HepG2 (cell line): ENCODE data around the gene TLE5. TPM values are rescaled to one million over a fixed set of nuclear protein-coding genes. Genes with fewer than 3 reads are reported as not detected.

Experiments used
- ATAC-seq: fragments of 200-7000 bp; cut with Tn5 transposase; 3 replicates; pipeline ENCODE4 v1.9.1; 2020; ENCODE audit warnings: mild to moderate bottlenecking, moderate library complexity
- BruUV-seq: library from RNA; stranded (reverse); fragments of 400-500 nt; replicated peaks from 2 replicates; lab custom pipeline; 2021; lab: Mats Ljungman, UMichigan
- CTCF ChIA-PET: fragments of 300-600 bp; formaldehyde crosslinking; extraction: SDS; loops from one replicate; lab custom pipeline; 2021; ENCODE audit warnings: low total read pairs, inconsistent platforms, low intra/inter-chr PET ratio; lab: Yijun Ruan, JAX
- POLR2A ChIA-PET: fragments of 350-600 bp; sonication (Branson Sonifier 250); formaldehyde crosslinking; loops from one replicate; lab custom pipeline; 2020; ENCODE audit warnings: antibody characterized with exemption, inconsistent platforms; lab: Yijun Ruan, JAX
- DNase-seq: peaks from one replicate; pipeline ENCODE4 v3.0.0-alpha.2; 2015; ENCODE audit warnings: low spot score
- FAIRE-seq: peaks from 3 replicates; lab custom pipeline; 2011; peaks lifted over from hg19 to GRCh38; lab: Jason Lieb, UNC
- H2AFZ ChIP-seq: one replicate; pipeline ENCODE4 v1.6.1; 2011; ENCODE audit warnings: low read length, inconsistent platforms
- H3K27ac ChIP-seq: fragments of 300-600 bp; 3 replicates; pipeline ENCODE4 v1.8.0; 2011; ENCODE audit warnings: mixed run types, mild to moderate bottlenecking, mixed read lengths, low read length, inconsistent platforms; ENCODE audit not compliant: insufficient read depth; ENCODE audit errors: extremely low read length
- H3K27me3 ChIP-seq, 2 experiments: fragments of 200-600 bp in 1 of 2; 2 replicates in 1 of 2; 3 replicates in 1 of 2; pipeline versions ENCODE4 v1.6.0 to v1.8.0; 2011; ENCODE audit warnings: low read length in 2 of 2, mild to moderate bottlenecking in 2 of 2, moderate library complexity in 2 of 2, inconsistent platforms in 1 of 2; ENCODE audit not compliant: insufficient read depth in 2 of 2, control insufficient read depth in 1 of 2
- H3K36me3 ChIP-seq, 2 experiments: fragments of 200-600 bp in 1 of 2; replicated peaks in 1 of 2; 2 replicates in 1 of 2; 3 replicates in 1 of 2; pipeline versions ENCODE4 v1.5.1 to v1.8.0; 2011; ENCODE audit warnings: low read length in 2 of 2, inconsistent platforms in 1 of 2; ENCODE audit not compliant: insufficient read depth in 2 of 2, control insufficient read depth in 1 of 2
- H3K4me1 ChIP-seq: 2 replicates; pipeline ENCODE4 v1.5.1; 2012; ENCODE audit warnings: low read length, inconsistent platforms; ENCODE audit not compliant: insufficient read depth
- H3K4me2 ChIP-seq: 2 replicates; pipeline ENCODE4 v1.6.0; 2011; ENCODE audit warnings: low read depth, low read length, inconsistent platforms
- H3K4me3 ChIP-seq, 3 experiments: fragments of 200-600 bp in 1 of 3; sonication (generic), shearing (Covaris generic) in 1 of 3; replicated peaks in 1 of 3; 2 replicates each; pipeline ENCODE4 v1.5.1; 2011 to 2016; ENCODE audit warnings: low read length in 3 of 3, inconsistent platforms in 2 of 3, low read depth in 2 of 3, mild to moderate bottlenecking in 2 of 3, control low read depth in 1 of 3, mixed read lengths in 1 of 3; ENCODE audit not compliant: insufficient read depth in 1 of 3
- H3K79me2 ChIP-seq: one replicate; pipeline ENCODE4 v1.6.1; 2011; ENCODE audit warnings: low read length, inconsistent platforms; ENCODE audit not compliant: insufficient read depth
- H3K9ac ChIP-seq: 2 replicates; pipeline ENCODE4 v1.6.0; 2011; ENCODE audit warnings: mild to moderate bottlenecking, low read depth, low read length, inconsistent platforms; ENCODE audit not compliant: insufficient read depth
- H3K9me3 ChIP-seq: 2 replicates; pipeline ENCODE4 v1.5.1; 2012; ENCODE audit warnings: mild to moderate bottlenecking, low read length
- H4K20me1 ChIP-seq: 2 replicates; pipeline ENCODE4 v1.6.0; 2011; ENCODE audit warnings: inconsistent platforms, mild to moderate bottlenecking, low read length, moderate library complexity; ENCODE audit not compliant: insufficient read depth
- NFYB ChIP-seq: sonication (generic); formaldehyde crosslinking; IDR thresholded peaks from 2 replicates; pipeline ENCODE4 v1.4.0; 2020; ENCODE audit warnings: missing genetic modification reagents
- NFYC ChIP-seq: IDR thresholded peaks from 2 replicates; pipeline ENCODE4 v1.6.1; 2016; ENCODE audit warnings: missing genetic modification reagents, missing compliant biosample characterization
- RAD51 ChIP-seq: fragments of 450-650 bp; IDR thresholded peaks from 2 replicates; pipeline ENCODE4 v1.6.1; 2016; ENCODE audit warnings: borderline replicate concordance
- RFX1 ChIP-seq: fragments of 450-650 bp; IDR thresholded peaks from 2 replicates; pipeline ENCODE4 v1.6.1; 2017
- ZNF329 ChIP-seq: sonication (generic); formaldehyde crosslinking; IDR thresholded peaks from 2 replicates; pipeline ENCODE4 v1.9.0; 2021; ENCODE audit warnings: low read depth, mild to moderate bottlenecking, missing genetic modification reagents
- ZNF343 ChIP-seq: sonication (generic); formaldehyde crosslinking; IDR thresholded peaks from 2 replicates; pipeline ENCODE4 v1.4.0; 2020; ENCODE audit warnings: mild to moderate bottlenecking, missing genetic modification reagents
- ZNF691 ChIP-seq: sonication (generic); formaldehyde crosslinking; IDR thresholded peaks from 2 replicates; pipeline ENCODE4 v1.4.0; 2020; ENCODE audit warnings: missing genetic modification reagents, low read depth, mild to moderate bottlenecking, borderline replicate concordance
- ZNF724P ChIP-seq: sonication (generic); formaldehyde crosslinking; IDR thresholded peaks from 2 replicates; pipeline ENCODE4 v1.8.0; 2022; ENCODE audit warnings: missing genetic modification reagents, borderline replicate concordance
- ZSCAN20 ChIP-seq: sonication (generic); formaldehyde crosslinking; IDR thresholded peaks from 2 replicates; pipeline ENCODE4 v1.4.0; 2020; ENCODE audit warnings: missing genetic modification reagents, mild to moderate bottlenecking, borderline replicate concordance
- WGBS: methylation state at CpG from one replicate; pipeline ENCODE4 v1.1.6; 2017; ENCODE audit warnings: low lambda C conversion rate; 5-methylcytosine and 5-hydroxymethylcytosine counted together
- in situ Hi-C: cut with HindIII; loops from 2 replicates; pipeline ENCODE4 v1.10.0; 2017; ENCODE audit warnings: low pct_unique_long_range_greater_than_20kb; ENCODE audit not compliant: extremely low pct_ligation_motif_present
- intact Hi-C: fragments of 100-400 bp; cut with micrococcal nuclease; formaldehyde crosslinking; loops from one replicate; pipeline ENCODE4 v1.10.0; 2022; ENCODE audit not compliant: unreplicated experiment
- polyA plus RNA-seq, 8 experiments: library from polyadenylated mRNA; depleted of rRNA in 3 of 8; stranded (reverse) in 7 of 8; unstranded in 1 of 8; fragments of >200 nt; fragmentation: Illumina TruSeq in 4 of 8; extraction: Trizol in 4 of 8; gene quantifications; 2 replicates each; pipeline versions ENCODE4 v1.2.1 to v1.2.3, GENCODE V29; 2011 to 2016; ENCODE audit warnings: low read depth in 4 of 8, missing spikeins in 1 of 8, mixed read lengths in 1 of 8; ENCODE audit not compliant: insufficient read depth in 1 of 8
- total RNA-seq, 5 experiments: library from RNA; depleted of rRNA; stranded (reverse); fragments of >200 nt; fragmentation: Illumina TruSeq; extraction: Trizol; gene quantifications; 2 replicates each; pipeline ENCODE4 v1.2.3, GENCODE V29; 2016; ENCODE audit warnings: low read depth in 1 of 5
- TF ChIP-seq, protein P1 (sequence below): sonication (generic); formaldehyde crosslinking; IDR thresholded peaks from 2 replicates; pipeline ENCODE4 v1.4.0; 2020; ENCODE audit warnings: missing genetic modification reagents
- TF ChIP-seq, protein P2 (sequence below): sonication (generic); formaldehyde crosslinking; IDR thresholded peaks from 2 replicates; pipeline ENCODE4 v1.4.0; 2020; ENCODE audit warnings: missing genetic modification reagents, borderline replicate concordance

TLE5 gene
- total and polyA plus RNA-seq, 2 of the 13 experiments (the other 11 are each of a cell fraction or from before 2014, with no cell fraction given) = 62.8 to 189 TPM

GRCh38 chr19:3073159-3073563 lies 10.9 kb upstream of the TLE5 start:
- FAIRE-seq = no peak
- Histone ChIP-seq H3K9me3 (no peaks in the 10 kb centered on the region), H3K4me1 (peaks cover 28% of the 10 kb centered on the region), H3K4me3 (no peak overlapping the region), H2AFZ (no peak overlapping the region), H3K4me2 (no peak overlapping the region), H3K27ac (no peak overlapping the region), H3K27me3 (no peaks in the 10 kb centered on the region), H3K9ac (no peak overlapping the region), H3K79me2 (no peaks in the 10 kb centered on the region), H3K36me3 (no peaks in the 10 kb centered on the region), H4K20me1 (no peaks in the 10 kb centered on the region)
- in situ Hi-C loops = loop anchor here (10.0 kb wide), 1 partner anchor 52 kb away; no protein-coding TSS in a partner anchor
- intact Hi-C loops = no loop called here
- WGBS = 2% methylated on average over 2 of the region's 3 CpGs
- ChIA-PET CTCF (no interaction called here), POLR2A (interaction anchor here (0.7 kb wide), 2 partner anchors 8 to 96 kb away, joined by 3 read pairs; partner anchors contain the start of gene TLE6)
- no TSS peak for BruUV-seq
- ATAC-seq = peak; percentile 32
- peak; percentile 44 for TF ChIP-seq NFYC (CRISPR knock-in tag)
- peak; percentile 100 for TF ChIP-seq ZNF329 (CRISPR knock-in tag)
- peak; percentile 54 for TF ChIP-seq NFYB (CRISPR knock-in tag)
- no peak for TF ChIP-seq ZSCAN20 (CRISPR knock-in tag)
- peak; percentile 50; the same call in 1 of the 2 replicates for TF ChIP-seq RAD51
- TF ChIP-seq RFX1 = peak; percentile 66; the same call in 1 of the 2 replicates
- DNase-seq = peak; percentile 71

- no peak overlapping the region for H3K27ac ChIP-seq
- FAIRE-seq = no peak
- no peak for TF ChIP-seq ZNF343
- no peak for TF ChIP-seq ZNF691
- TF ChIP-seq, protein P1, sequence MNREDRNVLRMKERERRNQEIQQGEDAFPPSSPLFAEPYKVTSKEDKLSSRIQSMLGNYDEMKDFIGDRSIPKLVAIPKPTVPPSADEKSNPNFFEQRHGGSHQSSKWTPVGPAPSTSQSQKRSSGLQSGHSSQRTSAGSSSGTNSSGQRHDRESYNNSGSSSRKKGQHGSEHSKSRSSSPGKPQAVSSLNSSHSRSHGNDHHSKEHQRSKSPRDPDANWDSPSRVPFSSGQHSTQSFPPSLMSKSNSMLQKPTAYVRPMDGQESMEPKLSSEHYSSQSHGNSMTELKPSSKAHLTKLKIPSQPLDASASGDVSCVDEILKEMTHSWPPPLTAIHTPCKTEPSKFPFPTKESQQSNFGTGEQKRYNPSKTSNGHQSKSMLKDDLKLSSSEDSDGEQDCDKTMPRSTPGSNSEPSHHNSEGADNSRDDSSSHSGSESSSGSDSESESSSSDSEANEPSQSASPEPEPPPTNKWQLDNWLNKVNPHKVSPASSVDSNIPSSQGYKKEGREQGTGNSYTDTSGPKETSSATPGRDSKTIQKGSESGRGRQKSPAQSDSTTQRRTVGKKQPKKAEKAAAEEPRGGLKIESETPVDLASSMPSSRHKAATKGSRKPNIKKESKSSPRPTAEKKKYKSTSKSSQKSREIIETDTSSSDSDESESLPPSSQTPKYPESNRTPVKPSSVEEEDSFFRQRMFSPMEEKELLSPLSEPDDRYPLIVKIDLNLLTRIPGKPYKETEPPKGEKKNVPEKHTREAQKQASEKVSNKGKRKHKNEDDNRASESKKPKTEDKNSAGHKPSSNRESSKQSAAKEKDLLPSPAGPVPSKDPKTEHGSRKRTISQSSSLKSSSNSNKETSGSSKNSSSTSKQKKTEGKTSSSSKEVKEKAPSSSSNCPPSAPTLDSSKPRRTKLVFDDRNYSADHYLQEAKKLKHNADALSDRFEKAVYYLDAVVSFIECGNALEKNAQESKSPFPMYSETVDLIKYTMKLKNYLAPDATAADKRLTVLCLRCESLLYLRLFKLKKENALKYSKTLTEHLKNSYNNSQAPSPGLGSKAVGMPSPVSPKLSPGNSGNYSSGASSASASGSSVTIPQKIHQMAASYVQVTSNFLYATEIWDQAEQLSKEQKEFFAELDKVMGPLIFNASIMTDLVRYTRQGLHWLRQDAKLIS = no peak
- TF ChIP-seq, protein P2, sequence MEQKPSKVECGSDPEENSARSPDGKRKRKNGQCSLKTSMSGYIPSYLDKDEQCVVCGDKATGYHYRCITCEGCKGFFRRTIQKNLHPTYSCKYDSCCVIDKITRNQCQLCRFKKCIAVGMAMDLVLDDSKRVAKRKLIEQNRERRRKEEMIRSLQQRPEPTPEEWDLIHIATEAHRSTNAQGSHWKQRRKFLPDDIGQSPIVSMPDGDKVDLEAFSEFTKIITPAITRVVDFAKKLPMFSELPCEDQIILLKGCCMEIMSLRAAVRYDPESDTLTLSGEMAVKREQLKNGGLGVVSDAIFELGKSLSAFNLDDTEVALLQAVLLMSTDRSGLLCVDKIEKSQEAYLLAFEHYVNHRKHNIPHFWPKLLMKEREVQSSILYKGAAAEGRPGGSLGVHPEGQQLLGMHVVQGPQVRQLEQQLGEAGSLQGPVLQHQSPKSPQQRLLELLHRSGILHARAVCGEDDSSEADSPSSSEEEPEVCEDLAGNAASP = no peak
- TF ChIP-seq ZNF724P = no peak
Observed at GRCh38 chr19:3071768-3072167, 9.5 kb upstream of the TLE5 start.

More at GRCh38 chr19:3071768-3072167, 9.5 kb upstream of the TLE5 start:
- no peak overlapping the region for H2AFZ ChIP-seq
- CTCF ChIA-PET = no interaction called here
- H4K20me1 ChIP-seq = no peaks in the 10 kb centered on the region
- peaks cover 41% of the 10 kb centered on the region for H3K4me1 ChIP-seq
- no peak overlapping the region for H3K4me3 ChIP-seq
- H3K4me2 ChIP-seq = no peak overlapping the region; the same call in 1 of the 2 replicates
- no peaks in the 10 kb centered on the region for H3K27me3 ChIP-seq
- DNase-seq (no peak), ATAC-seq (no peak)
- no peak overlapping the region for H3K9ac ChIP-seq
- 11% methylated on average over 4 of the region's 4 CpGs for WGBS
- intact Hi-C loops = no loop called here
- no TSS peak for BruUV-seq
- POLR2A ChIA-PET = interaction anchor here (1.3 kb wide), 1 partner anchor 122 kb away, joined by 3 read pairs; no protein-coding TSS in a partner anchor
- H3K79me2 ChIP-seq = no peaks in the 10 kb centered on the region
- in situ Hi-C loops = loop anchor here (10.0 kb wide), 1 partner anchor 53 kb away; no protein-coding TSS in a partner anchor
- no peaks in the 10 kb centered on the region for H3K36me3 ChIP-seq
- no peaks in the 10 kb centered on the region for H3K9me3 ChIP-seq
